MM.1S (cell line): ENCODE measurements around the gene SHISA9.

ENCODE experiments used
- EZH2 ChIP-seq: fragments of 300-600 bp; sonication (generic); optimal IDR thresholded peaks from 2 replicates; pipeline ENCODE3; 2017; ENCODE audit warnings: low read depth, mild to moderate bottlenecking, antibody characterized with exemption, low read length, mixed read lengths
- EZH2phosphoT487 ChIP-seq: fragments of 300-600 bp; sonication (generic); IDR thresholded peaks from 2 replicates; pipeline ENCODE4 v1.6.1; 2018; ENCODE audit warnings: antibody characterized with exemption, low read length
- TF ChIP-seq, protein P1 (sequence below): fragments of 300-600 bp; sonication (generic); IDR thresholded peaks from 2 replicates; pipeline ENCODE4 v1.5.1; 2016; ENCODE audit warnings: antibody characterized with exemption, low read length, mixed read lengths

DNA sequence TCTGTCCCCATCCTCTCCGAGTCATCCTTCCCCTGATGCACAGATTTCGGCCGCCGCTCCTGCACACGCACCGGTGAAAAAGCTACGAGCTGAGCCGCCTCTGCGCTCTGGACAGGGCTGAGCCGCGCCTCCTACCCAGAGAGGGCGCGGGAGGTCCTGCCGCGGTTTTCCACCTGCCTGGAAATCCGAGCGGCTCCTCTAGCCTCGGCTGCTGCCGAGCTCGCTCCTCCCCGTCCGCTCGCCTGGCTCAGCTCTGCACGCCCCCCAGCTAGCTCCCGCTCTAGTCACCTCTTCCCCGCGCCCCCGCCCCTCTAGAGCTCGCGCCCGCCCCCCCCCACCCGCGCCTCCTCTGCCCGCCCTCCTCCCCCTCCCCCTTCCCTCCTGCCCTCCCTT is 198 bp upstream of the SHISA9 start:
- TF ChIP-seq EZH2phosphoT487 = no peak
- TF ChIP-seq, protein P1, sequence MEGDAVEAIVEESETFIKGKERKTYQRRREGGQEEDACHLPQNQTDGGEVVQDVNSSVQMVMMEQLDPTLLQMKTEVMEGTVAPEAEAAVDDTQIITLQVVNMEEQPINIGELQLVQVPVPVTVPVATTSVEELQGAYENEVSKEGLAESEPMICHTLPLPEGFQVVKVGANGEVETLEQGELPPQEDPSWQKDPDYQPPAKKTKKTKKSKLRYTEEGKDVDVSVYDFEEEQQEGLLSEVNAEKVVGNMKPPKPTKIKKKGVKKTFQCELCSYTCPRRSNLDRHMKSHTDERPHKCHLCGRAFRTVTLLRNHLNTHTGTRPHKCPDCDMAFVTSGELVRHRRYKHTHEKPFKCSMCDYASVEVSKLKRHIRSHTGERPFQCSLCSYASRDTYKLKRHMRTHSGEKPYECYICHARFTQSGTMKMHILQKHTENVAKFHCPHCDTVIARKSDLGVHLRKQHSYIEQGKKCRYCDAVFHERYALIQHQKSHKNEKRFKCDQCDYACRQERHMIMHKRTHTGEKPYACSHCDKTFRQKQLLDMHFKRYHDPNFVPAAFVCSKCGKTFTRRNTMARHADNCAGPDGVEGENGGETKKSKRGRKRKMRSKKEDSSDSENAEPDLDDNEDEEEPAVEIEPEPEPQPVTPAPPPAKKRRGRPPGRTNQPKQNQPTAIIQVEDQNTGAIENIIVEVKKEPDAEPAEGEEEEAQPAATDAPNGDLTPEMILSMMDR = no peak
- no peak for TF ChIP-seq EZH2
